ENCODE results near the gene DDO.

DDO gene

DNA sequence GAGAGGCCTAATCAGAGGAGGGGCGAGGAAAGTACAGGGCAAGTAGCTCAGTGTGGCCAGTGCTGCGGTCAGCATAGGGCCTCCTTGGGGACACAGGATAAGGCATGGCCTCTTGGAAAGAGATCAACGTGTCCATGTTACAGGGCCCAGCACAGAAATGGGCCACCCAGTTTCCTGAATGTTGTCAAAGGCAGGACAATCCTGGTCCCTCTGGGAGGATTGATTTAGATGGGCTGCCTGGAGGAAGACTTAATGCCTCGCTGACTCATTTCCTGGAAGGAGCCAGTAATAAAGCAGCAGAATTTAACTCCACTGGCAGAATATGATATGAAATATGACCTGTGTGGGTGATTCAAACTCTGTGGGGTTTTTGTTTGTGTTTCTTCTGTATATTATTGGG, 16.6 kb downstream of the DDO start:
- peak; percentile 11 for DNase-seq (ENCODE audit: low read depth)
- TF ChIP-seq, protein P1, sequence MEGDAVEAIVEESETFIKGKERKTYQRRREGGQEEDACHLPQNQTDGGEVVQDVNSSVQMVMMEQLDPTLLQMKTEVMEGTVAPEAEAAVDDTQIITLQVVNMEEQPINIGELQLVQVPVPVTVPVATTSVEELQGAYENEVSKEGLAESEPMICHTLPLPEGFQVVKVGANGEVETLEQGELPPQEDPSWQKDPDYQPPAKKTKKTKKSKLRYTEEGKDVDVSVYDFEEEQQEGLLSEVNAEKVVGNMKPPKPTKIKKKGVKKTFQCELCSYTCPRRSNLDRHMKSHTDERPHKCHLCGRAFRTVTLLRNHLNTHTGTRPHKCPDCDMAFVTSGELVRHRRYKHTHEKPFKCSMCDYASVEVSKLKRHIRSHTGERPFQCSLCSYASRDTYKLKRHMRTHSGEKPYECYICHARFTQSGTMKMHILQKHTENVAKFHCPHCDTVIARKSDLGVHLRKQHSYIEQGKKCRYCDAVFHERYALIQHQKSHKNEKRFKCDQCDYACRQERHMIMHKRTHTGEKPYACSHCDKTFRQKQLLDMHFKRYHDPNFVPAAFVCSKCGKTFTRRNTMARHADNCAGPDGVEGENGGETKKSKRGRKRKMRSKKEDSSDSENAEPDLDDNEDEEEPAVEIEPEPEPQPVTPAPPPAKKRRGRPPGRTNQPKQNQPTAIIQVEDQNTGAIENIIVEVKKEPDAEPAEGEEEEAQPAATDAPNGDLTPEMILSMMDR (IDR thresholded peaks at IDR 0.05; ENCODE audit: insufficient read depth, low read depth, low read length, missing control alignments): no peak
- no peak overlapping the region for H3K4me3 ChIP-seq (ENCODE audit: low read length)

DNA sequence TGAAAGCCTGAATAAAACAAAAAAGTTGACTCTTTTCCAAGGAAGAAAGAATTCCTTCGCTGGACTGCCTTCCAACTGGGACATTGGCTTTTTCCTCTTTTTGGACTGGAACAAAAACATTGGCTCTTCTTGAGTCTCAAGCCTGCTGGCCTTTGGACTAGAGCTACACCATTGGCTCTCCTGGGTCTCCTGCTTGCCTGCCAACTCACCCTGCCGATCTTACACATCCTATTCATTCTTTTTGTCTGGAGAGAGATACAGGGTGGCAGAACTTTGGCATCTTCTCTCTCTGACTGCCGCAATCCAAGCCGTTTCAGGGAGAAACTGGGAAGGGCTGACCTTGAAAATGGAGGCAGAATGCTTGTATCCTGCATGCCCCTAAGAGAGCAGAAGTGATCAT, 20.2 kb downstream of the DDO start:
- no peak for DNase-seq (ENCODE audit: low read depth)
- TF ChIP-seq, protein P1 (IDR thresholded peaks at IDR 0.05; ENCODE audit: insufficient read depth, low read depth, low read length, missing control alignments): no peak
- no peak overlapping the region for H3K4me3 ChIP-seq (ENCODE audit: low read length)

DNA sequence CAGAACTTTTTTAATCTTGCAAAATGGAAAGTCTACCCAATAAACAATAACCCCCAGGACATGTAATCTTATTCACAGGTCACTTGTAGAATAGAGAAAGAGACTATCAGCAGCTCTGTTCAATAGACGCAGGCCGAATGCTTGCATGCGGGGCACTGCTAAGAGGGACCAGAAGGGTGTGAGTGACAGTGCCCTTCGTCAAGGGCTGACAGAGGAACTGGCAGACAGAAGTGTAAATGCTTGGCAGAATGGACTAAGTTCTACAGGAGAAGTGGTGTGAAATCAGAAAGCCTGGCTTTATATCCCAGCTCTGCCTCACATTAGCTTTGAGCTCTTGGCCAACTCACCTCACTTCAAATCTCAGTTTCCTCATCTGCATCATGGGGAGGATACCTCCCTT, 21.0 kb downstream of the DDO start:
- DNase-seq (ENCODE audit: low read depth): no peak
- TF ChIP-seq, protein P1 (IDR thresholded peaks at IDR 0.05; ENCODE audit: insufficient read depth, low read depth, low read length, missing control alignments): no peak
- no peak overlapping the region for H3K4me3 ChIP-seq (ENCODE audit: low read length)

DNA sequence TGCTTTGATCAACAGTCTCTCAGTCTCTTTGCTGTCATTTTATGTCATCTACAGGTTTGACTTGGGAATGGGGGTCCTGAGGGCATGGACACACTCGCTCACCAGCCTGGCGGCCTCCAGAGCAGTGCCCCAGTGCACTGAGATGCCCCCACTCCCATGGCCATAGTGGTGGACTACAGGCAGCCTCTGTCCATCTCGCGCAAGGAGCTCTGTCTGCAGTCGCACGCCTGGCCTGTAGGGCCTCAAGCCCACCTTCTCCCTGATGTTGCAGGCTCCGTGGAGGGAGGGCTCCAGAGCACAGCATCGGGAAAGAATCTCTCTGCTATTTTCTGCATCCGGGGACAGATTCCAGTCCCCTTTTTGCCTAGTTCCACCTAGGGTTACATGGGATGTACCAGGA, 22.6 kb downstream of the DDO start:
- TF ChIP-seq, protein P1 (IDR thresholded peaks at IDR 0.05; ENCODE audit: insufficient read depth, low read depth, low read length, missing control alignments): no peak
- no peak for DNase-seq (ENCODE audit: low read depth)
- H3K4me3 ChIP-seq (ENCODE audit: low read length): no peak overlapping the region

DNA sequence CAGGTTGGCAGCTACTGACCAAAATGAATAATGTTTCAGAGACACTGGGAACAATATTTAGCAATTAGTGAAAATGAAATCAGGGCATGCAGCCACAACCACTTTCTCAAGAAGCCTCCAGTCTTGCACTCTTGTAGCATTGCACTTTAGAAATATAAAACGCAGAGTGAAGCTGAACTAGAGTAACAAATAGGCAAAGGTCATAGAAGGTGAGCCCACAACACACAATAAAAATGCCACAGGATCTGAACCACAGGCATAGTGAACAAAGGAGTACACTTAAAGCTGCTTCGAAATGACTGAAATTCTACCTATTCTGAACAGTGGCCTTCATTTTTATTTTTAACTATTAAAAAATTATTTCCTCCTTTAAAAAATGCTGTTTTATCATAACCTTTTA, 25.0 kb downstream of the DDO start:
- TF ChIP-seq, protein P1 (IDR thresholded peaks at IDR 0.05; ENCODE audit: insufficient read depth, low read depth, low read length, missing control alignments): no peak
- no peak overlapping the region for H3K4me3 ChIP-seq (ENCODE audit: low read length)
- no peak for DNase-seq (ENCODE audit: low read depth)

DNA sequence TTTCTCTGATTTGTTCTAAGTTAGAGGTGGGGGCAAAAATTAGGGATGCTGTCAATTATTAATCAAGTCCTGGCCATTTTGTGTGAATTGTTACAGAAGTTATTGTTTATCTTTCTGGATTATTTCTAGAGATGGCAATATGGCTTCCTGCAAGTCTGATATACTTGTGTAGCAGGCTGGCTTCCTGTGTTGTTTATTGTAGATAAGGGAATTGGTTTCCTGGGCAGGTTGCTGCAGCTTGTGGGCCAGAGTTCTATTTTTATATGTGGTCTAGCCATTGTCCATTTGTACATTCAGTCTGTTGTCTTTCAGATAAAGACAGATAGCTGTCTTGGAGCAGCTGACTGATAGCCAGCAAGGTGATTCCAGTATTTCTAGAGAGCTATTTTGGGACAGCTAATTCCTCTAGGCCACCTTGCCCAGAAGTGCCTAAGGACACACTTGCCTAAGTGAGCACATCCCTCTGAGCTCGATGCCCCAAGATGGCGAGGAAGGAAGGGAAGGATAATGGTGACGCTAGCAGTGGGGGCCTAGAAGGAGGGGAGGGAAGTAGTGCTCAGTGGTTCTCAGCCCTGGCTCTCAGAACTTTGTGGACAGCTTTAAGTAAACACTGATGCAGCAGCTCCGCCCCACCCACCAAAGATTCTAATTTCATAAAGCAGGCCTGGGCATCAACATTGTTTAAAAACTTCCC, 25.5 kb downstream of the DDO start:
- DNase-seq (ENCODE audit: low read depth): no peak
- no peak overlapping the region for H3K4me3 ChIP-seq (ENCODE audit: low read length)
- TF ChIP-seq, protein P1 (IDR thresholded peaks at IDR 0.05; ENCODE audit: insufficient read depth, low read depth, low read length, missing control alignments): no peak

DNA sequence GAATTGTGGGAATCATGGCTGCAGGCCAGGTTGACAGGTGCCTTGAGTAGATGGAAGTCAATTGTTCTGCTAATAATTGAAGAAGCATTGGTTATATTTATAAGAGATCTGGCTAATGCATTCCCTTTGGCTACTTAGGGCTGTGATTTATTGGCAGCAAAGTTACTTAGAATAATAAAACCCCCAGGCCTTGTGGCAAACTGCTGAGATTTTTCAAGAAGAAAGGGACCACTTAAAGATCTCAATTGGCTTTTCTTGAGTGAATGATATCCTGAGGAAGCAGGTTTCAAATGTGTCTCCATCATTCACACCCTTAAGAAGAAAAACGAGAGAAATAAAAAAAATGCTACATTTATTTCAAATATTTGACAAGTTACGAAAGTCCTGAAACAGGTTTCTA, 27.4 kb downstream of the DDO start:
- TF ChIP-seq, protein P1 (IDR thresholded peaks at IDR 0.05; ENCODE audit: insufficient read depth, low read depth, low read length, missing control alignments): no peak
- DNase-seq (ENCODE audit: low read depth): no peak
- H3K4me3 ChIP-seq (ENCODE audit: low read length): no peak overlapping the region
